HL-60 (cell line): ENCODE results near the gene INAFM2.
A peak's percentile ranks its signal among the peaks of the same experiment; 100 is the strongest.

Source experiments
- DNase-seq, 2 experiments: peaks; one replicate each; pipeline ENCODE4 v3.0.0-alpha.2; 2010 to 2020; ENCODE audit warnings: low read depth in 1 of 2, low spot score in 1 of 2
- H3K27ac ChIP-seq: fragments of 250-450 bp; sonication (Bioruptor Pico); replicated peaks from 2 replicates; pipeline ENCODE4 v1.5.1; 2020; ENCODE audit warnings: mild to moderate bottlenecking, moderate library complexity
- H3K27me3 ChIP-seq: fragments of 250-450 bp; sonication (Bioruptor Pico); 2 replicates; pipeline ENCODE4 v1.5.1; 2021; ENCODE audit warnings: mild to moderate bottlenecking, moderate library complexity; ENCODE audit not compliant: insufficient read depth, poor library complexity, severe bottlenecking
- H3K4me3 ChIP-seq: replicated peaks from 2 replicates; pipeline ENCODE4 v1.5.1; 2011; ENCODE audit warnings: mild to moderate bottlenecking, control low read depth, low read length; ENCODE audit not compliant: insufficient read depth
- CTCF ChIP-seq: IDR thresholded peaks from one replicate; pipeline ENCODE4 v1.5.1; 2011; ENCODE audit warnings: low read length, control low read depth, inconsistent platforms; ENCODE audit not compliant: insufficient read depth
- GABPA ChIP-seq: IDR thresholded peaks from 2 replicates; pipeline ENCODE4 v1.6.1; 2012; ENCODE audit warnings: low read depth
- POLR2AphosphoS5 ChIP-seq: IDR thresholded peaks from 2 replicates; pipeline ENCODE4 v1.6.1; 2012; ENCODE audit warnings: low read depth
- SPI1 ChIP-seq: IDR thresholded peaks from 2 replicates; pipeline ENCODE4 v1.6.1; 2012; ENCODE audit warnings: low read depth, mild to moderate bottlenecking, borderline replicate concordance
- TF ChIP-seq, protein P1 (sequence below): IDR thresholded peaks from 2 replicates; pipeline ENCODE4 v1.6.1; 2012; ENCODE audit warnings: low read depth; ENCODE audit not compliant: insufficient replicate concordance

The INAFM2 gene

DNA sequence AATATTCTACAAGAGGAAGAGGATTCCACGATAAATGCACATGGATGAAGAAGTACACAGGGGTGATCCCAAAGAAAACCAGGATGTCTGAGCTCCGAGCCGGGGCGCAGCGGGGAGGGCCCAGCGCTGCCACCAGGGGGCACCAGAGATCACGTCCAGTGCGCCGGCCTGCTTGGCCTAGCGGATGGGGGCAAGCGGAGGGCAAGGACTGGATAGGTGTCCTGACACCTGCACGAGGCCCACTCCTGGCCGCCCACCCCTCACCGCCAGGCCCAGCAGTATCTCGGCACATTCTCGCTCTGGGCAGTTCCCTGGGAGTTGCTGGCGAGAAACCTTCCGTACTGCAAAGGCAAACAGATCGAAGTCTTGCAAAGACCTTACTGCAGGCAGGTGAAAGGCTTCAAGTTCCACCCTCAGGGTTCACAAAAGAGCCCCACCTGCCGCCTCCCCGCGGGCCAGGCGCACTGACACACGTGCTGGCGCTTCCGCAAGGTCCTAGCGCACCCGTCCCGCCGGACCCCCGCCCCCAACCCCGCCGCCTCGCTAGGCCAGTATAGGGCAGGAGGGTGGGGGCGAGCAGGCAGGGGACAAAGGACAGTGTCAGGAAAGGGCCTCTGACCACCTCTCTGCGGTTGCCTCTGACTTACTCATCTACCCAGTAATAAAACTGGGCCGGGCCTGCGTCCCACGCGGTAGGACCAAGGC lies 43.9 kb upstream of the INAFM2 start:
- no peaks in the 10 kb centered on the region for H3K27me3 ChIP-seq
- H3K27ac ChIP-seq, result no peak overlapping the region
- no peak overlapping the region for H3K4me3 ChIP-seq
- DNase-seq, result peak in 1 of 2 experiments; percentile 51
- TF ChIP-seq CTCF, result peak; percentile 70
- TF ChIP-seq GABPA, result no peak
- TF ChIP-seq SPI1, result no peak
- TF ChIP-seq, protein P1, sequence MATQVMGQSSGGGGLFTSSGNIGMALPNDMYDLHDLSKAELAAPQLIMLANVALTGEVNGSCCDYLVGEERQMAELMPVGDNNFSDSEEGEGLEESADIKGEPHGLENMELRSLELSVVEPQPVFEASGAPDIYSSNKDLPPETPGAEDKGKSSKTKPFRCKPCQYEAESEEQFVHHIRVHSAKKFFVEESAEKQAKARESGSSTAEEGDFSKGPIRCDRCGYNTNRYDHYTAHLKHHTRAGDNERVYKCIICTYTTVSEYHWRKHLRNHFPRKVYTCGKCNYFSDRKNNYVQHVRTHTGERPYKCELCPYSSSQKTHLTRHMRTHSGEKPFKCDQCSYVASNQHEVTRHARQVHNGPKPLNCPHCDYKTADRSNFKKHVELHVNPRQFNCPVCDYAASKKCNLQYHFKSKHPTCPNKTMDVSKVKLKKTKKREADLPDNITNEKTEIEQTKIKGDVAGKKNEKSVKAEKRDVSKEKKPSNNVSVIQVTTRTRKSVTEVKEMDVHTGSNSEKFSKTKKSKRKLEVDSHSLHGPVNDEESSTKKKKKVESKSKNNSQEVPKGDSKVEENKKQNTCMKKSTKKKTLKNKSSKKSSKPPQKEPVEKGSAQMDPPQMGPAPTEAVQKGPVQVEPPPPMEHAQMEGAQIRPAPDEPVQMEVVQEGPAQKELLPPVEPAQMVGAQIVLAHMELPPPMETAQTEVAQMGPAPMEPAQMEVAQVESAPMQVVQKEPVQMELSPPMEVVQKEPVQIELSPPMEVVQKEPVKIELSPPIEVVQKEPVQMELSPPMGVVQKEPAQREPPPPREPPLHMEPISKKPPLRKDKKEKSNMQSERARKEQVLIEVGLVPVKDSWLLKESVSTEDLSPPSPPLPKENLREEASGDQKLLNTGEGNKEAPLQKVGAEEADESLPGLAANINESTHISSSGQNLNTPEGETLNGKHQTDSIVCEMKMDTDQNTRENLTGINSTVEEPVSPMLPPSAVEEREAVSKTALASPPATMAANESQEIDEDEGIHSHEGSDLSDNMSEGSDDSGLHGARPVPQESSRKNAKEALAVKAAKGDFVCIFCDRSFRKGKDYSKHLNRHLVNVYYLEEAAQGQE, result no peak
- TF ChIP-seq POLR2AphosphoS5, result no peak

GRCh38 chr15:40280260-40281056 lies 43.0 kb upstream of the INAFM2 start:
- Histone ChIP-seq H3K27ac (no peak overlapping the region), H3K4me3 (no peak overlapping the region), H3K27me3 (no peaks in the 10 kb centered on the region)
- no peak for DNase-seq
- TF ChIP-seq SPI1, result no peak

DNA sequence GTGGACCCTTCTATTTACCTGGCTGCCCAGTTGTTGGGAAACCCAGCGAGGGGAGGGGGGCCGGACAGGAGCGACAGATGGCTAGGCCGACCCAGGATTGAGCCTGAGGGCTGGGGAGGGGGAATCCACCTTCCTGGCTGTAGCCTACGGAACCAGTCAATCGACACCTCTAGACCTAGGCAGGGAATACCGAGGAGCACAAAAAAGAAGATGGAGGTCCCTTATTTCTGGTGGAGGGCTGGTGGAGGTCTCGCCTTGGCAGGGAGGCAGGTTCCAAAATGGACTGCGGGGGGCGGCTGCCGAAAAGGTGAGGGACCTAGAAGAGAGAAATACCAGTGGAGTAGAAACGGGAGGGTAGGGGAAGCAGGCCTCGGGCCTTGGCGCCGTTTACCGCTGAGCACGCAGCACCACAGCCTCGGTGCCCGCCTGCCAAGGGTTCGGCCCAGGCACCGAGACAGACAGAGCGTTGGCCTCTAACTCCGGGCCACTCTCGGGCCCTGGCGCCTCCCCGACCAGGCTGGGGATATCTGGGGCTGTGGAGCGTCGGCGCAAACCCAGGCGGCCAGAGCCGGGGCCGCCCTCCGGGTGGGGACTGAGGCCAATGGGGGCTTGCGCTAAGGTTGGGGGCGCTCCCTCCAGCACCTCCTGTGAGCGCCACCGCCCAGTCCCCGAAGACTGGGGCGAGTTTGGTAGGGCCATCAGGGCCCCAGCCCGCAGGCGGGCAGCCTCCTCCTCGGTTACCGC lies 42.3 kb upstream of the INAFM2 start:
- Histone ChIP-seq H3K27me3 (no peaks in the 10 kb centered on the region), H3K4me3 (no peak overlapping the region), H3K27ac (no peak overlapping the region)
- DNase-seq, result no peak
- TF ChIP-seq, protein P1, result no peak

DNA sequence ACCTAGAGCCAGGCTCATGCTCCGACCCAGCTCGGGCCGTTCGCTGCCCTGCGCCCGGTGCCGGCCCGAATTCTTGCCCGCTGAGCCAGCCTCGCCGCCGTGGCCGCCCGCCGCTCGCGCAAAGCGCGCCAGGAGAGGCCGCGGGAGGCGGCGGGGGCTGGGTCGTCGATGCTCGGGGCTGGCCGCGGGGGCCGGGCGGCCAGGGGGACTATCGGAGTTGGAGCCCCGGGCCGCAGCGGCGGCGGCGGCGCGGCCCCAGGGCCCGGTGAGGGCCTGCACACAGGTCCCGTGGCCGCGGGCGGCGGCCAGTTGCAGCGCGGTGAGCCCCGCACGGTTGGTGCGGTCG lies 41.7 kb upstream of the INAFM2 start:
- Histone ChIP-seq H3K27ac (no peak overlapping the region), H3K27me3 (no peaks in the 10 kb centered on the region)
- TF ChIP-seq POLR2AphosphoS5 (no peak), CTCF (no peak), SPI1 (no peak), GABPA (no peak)
- TF ChIP-seq, protein P1, result no peak

More for the DNA sequence above, 41.7 kb upstream of the INAFM2 start:
- no peak for DNase-seq
- H3K4me3 ChIP-seq, result peak overlapping the region; percentile 61
